Measurements from ENCODE around the gene MTX1. TPM values are rescaled to one million over a fixed set of nuclear protein-coding genes. Genes with fewer than 3 reads are reported as not detected.

MTX1 gene
- total RNA-seq, 4 donors from 2014 or later, result 30.1 to 50.7 (median 35.3) TPM

GRCh38 chr1:155176544-155177071 is 31.9 kb upstream of the MTX1 start:
- DNase-seq (ENCODE audit: low spot score in 2 of 2), result peak; percentile 78 to 93
- peak overlapping the region in 1 of 4 donors; percentile 68 for H3K27ac ChIP-seq
- TF ChIP-seq EP300 (IDR thresholded peaks at IDR 0.05), result peak in 1 of 2 donors; percentile 62
- TF ChIP-seq, protein P1, sequence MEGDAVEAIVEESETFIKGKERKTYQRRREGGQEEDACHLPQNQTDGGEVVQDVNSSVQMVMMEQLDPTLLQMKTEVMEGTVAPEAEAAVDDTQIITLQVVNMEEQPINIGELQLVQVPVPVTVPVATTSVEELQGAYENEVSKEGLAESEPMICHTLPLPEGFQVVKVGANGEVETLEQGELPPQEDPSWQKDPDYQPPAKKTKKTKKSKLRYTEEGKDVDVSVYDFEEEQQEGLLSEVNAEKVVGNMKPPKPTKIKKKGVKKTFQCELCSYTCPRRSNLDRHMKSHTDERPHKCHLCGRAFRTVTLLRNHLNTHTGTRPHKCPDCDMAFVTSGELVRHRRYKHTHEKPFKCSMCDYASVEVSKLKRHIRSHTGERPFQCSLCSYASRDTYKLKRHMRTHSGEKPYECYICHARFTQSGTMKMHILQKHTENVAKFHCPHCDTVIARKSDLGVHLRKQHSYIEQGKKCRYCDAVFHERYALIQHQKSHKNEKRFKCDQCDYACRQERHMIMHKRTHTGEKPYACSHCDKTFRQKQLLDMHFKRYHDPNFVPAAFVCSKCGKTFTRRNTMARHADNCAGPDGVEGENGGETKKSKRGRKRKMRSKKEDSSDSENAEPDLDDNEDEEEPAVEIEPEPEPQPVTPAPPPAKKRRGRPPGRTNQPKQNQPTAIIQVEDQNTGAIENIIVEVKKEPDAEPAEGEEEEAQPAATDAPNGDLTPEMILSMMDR (IDR thresholded peaks at IDR 0.05), result peak; percentile 90 to 95 (median 93)
- TF ChIP-seq POLR2A (IDR thresholded peaks at IDR 0.05), result no peak
- H3K27me3 ChIP-seq, result peaks cover 0 to 13% of the 10 kb centered on the region in 2 donors
- H3K4me3 ChIP-seq, result no peak overlapping the region
- 57 to 62% methylated on average over 8 of the region's 8 CpGs for WGBS, 2 donors
- no peaks in the 10 kb centered on the region for H3K9me3 ChIP-seq
- peaks cover 0 to 74% (median 30%) of the 10 kb centered on the region in 4 donors for H3K4me1 ChIP-seq
- H3K36me3 ChIP-seq, result peaks cover 0 to 8% (median 0%) of the 10 kb centered on the region in 3 donors

GRCh38 chr1:155177192-155177917 is 31.1 kb upstream of the MTX1 start:
- peak in 1 of 2 donors; percentile 4 for DNase-seq (ENCODE audit: low spot score in 2 of 2)
- WGBS, 2 donors, result 78 to 79% methylated on average over 9 to 11 of the region's 11 CpGs
- H3K4me3 ChIP-seq, result no peak overlapping the region
- TF ChIP-seq EP300 (IDR thresholded peaks at IDR 0.05), result no peak
- no peak for TF ChIP-seq POLR2A (IDR thresholded peaks at IDR 0.05)
- TF ChIP-seq, protein P1 (IDR thresholded peaks at IDR 0.05), result no peak
- peaks cover 0 to 8% (median 0%) of the 10 kb centered on the region in 3 donors for H3K36me3 ChIP-seq
- peak overlapping the region in 1 of 4 donors; percentile 77 for H3K27ac ChIP-seq
- no peaks in the 10 kb centered on the region for H3K9me3 ChIP-seq
- H3K27me3 ChIP-seq, result peaks cover 0 to 13% of the 10 kb centered on the region in 2 donors
- H3K4me1 ChIP-seq, result peaks cover 0 to 67% (median 26%) of the 10 kb centered on the region in 4 donors

DNA sequence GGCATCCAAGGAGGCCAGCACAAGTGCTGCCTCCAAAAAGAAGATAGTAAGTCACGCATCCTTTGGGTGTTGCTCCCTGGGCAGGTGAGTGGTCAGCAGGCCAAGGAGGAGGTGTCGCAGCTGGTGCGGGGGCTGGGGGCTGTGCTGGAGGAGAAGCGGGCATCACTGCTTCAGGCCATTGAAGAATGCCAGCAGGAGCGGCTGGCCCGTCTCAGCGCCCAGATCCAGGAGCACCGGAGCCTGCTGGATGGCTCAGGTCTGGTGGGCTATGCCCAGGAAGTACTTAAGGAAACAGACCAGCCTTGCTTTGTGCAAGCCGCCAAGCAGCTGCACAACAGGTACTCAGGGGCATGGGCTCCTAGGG is 30.6 kb upstream of the MTX1 start:
- peaks cover 0 to 63% (median 23%) of the 10 kb centered on the region in 4 donors for H3K4me1 ChIP-seq
- 95 to 96% methylated on average over 9 of the region's 9 CpGs for WGBS, 2 donors
- DNase-seq (ENCODE audit: low spot score in 2 of 2), result peak in 1 of 2 donors; percentile 4
- H3K9me3 ChIP-seq, result no peaks in the 10 kb centered on the region
- peak overlapping the region in 2 of 4 donors; percentile 20 to 41 for H3K4me3 ChIP-seq
- peaks cover 0 to 8% (median 0%) of the 10 kb centered on the region in 3 donors for H3K36me3 ChIP-seq
- TF ChIP-seq, protein P1 (IDR thresholded peaks at IDR 0.05), result no peak
- no peak for TF ChIP-seq POLR2A (IDR thresholded peaks at IDR 0.05)
- TF ChIP-seq EP300 (IDR thresholded peaks at IDR 0.05), result no peak
- peak overlapping the region in 2 of 4 donors; percentile 59 to 77 for H3K27ac ChIP-seq
- peaks cover 0 to 13% of the 10 kb centered on the region in 2 donors for H3K27me3 ChIP-seq

DNA sequence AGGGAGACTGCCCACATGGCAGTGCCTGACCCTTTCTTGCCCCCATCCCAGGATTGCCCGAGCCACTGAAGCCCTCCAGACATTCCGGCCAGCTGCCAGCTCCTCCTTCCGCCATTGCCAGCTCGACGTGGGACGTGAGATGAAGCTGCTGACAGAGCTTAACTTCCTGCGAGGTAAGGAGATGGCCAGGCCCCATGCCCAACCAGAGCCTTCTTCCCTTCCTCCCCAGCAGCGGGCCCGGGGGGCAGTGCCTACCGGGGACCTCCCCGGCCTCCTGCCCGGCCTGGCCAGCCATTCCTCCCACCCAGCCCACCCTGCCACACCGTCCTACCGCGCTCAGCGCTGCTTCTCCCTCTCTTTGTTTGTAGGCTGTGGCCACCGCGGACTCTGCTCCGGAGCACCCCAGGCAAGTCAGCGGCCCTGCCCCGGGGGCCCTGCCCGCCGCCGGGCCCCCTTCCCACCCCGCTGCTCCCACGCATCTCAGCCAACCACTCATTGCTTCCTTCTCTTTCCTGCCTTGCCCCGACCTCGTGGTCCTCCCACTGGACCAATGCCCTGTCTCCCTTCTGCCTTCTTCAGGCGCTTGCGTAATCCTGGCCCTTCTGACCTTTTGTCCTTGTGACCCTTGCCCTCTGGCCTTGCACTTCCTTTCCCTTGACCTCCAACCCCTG is 29.9 kb upstream of the MTX1 start:
- Histone ChIP-seq H3K4me3 (peak overlapping the region in 2 of 4 donors; percentile 20 to 41), H3K4me1 (peaks cover 0 to 59% (median 20%) of the 10 kb centered on the region in 4 donors), H3K9me3 (no peaks in the 10 kb centered on the region), H3K27ac (peak overlapping the region in 3 of 4 donors; percentile 59 to 77 (median 69)), H3K36me3 (peaks cover 0 to 8% (median 0%) of the 10 kb centered on the region in 3 donors), H3K27me3 (peaks cover 0 to 13% of the 10 kb centered on the region in 2 donors)
- TF ChIP-seq EP300 (IDR thresholded peaks at IDR 0.05) (peak in 1 of 2 donors; percentile 69), POLR2A (IDR thresholded peaks at IDR 0.05) (no peak)
- DNase-seq (ENCODE audit: low spot score in 2 of 2), result peak in 1 of 2 donors; percentile 19
- WGBS, 2 donors, result 60 to 62% methylated on average over 21 to 30 of the region's 30 CpGs

DNA sequence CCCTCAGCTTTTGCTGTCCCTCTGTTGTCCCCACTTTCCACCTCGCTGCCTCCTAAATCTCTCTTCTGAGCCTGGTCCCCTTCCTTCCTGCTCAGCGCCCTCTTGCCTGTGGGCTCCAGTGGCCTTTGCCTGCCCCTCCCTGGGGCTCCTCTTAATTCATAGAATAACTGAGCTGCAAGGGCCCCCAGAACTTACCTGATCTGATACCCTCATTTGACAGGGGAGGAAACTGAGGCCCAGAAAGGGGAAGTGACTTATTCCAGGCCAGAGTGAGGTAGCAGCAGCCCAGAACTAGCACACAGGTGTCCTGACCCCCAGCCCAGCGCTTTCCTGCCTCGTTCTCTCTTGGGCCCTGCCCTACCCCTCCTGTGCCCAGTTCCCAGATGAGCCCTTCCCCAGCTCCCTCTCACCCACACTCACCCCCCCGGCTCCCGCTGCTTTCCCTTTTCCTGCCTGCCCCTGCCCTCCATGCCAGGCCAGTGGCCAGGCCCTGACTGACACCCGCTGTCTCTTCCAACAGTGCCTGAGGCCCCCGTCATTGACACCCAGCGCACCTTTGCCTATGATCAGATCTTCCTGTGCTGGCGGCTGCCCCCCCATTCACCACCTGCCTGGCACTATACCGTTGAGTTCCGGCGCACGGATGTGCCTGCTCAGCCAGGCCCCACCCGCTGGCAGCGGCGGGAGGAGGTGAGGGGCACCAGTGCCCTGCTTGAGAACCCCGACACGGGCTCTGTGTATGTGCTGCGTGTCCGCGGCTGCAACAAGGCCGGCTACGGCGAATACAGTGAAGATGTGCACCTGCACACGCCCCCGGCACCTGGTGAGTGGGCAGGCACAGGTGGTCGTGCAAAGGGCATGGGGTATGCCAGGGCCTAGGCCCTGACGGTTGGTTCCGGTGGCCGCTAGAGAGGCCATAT is 29.1 kb upstream of the MTX1 start:
- H3K36me3 ChIP-seq, result peaks cover 0 to 8% (median 0%) of the 10 kb centered on the region in 3 donors
- 93 to 95% methylated on average over 29 to 31 of the region's 31 CpGs for WGBS, 2 donors
- H3K4me1 ChIP-seq, result peaks cover 0 to 51% (median 13%) of the 10 kb centered on the region in 4 donors
- no peak for DNase-seq (ENCODE audit: low spot score in 2 of 2)
- H3K27ac ChIP-seq, result peak overlapping the region in 3 of 4 donors; percentile 59 to 77 (median 69)
- TF ChIP-seq EP300 (IDR thresholded peaks at IDR 0.05) (no peak), POLR2A (IDR thresholded peaks at IDR 0.05) (no peak)
- TF ChIP-seq, protein P1 (IDR thresholded peaks at IDR 0.05), result no peak
- peaks cover 0 to 6% of the 10 kb centered on the region in 2 donors for H3K27me3 ChIP-seq
- no peak overlapping the region for H3K4me3 ChIP-seq
- H3K9me3 ChIP-seq, result no peaks in the 10 kb centered on the region

Measured in tibial nerve (tissue), 4 donors.